ENCODE data around the gene ZNF385B.

- no peak for TF ChIP-seq EGR1 (conservative IDR thresholded peaks at IDR 0.05)
- no peak for TF ChIP-seq PATZ1 (CRISPR knock-in tag; IDR thresholded peaks at IDR 0.05; ENCODE audit: borderline replicate concordance)
- no peak for TF ChIP-seq ZNF778 (CRISPR knock-in tag; IDR thresholded peaks at IDR 0.05)
- no peak for TF ChIP-seq THRA (IDR thresholded peaks at IDR 0.05)
- no peak for TF ChIP-seq ETS1 (conservative IDR thresholded peaks at IDR 0.05; ENCODE audit: control insufficient read depth, low read depth, low read length)
- TF ChIP-seq CREB1 (IDR thresholded peaks at IDR 0.05), result no peak
- no peak for TF ChIP-seq CREB1 (CRISPR knock-in tag; IDR thresholded peaks at IDR 0.05)
- no peak for TF ChIP-seq MXD1 (CRISPR knock-in tag; IDR thresholded peaks at IDR 0.05; ENCODE audit: borderline replicate concordance, poor library complexity, severe bottlenecking)
- TF ChIP-seq SMARCE1 (IDR thresholded peaks at IDR 0.05), result no peak
Observed at GRCh38 chr2:179591690-179592089, 269.7 kb downstream of the ZNF385B start.
